Stimulated activated CD8-positive, alpha-beta memory T cell treated with anti-CD3 and anti-CD28 coated beads, Interleukin-15, amount 100 ng/mL, for 24 hours (primary cell): ENCODE data around the gene AGPAT1.
A peak's percentile ranks its signal among the peaks of the same experiment; 100 is the strongest.

Experiments
- DNase-seq: peaks from one replicate; pipeline ENCODE4 v3.0.0-alpha.2; 2020; ENCODE audit warnings: low read depth

The AGPAT1 gene

GRCh38 chr6:32168807-32169591 lies 6.9 kb downstream of the AGPAT1 start:
- no peak for DNase-seq

DNA sequence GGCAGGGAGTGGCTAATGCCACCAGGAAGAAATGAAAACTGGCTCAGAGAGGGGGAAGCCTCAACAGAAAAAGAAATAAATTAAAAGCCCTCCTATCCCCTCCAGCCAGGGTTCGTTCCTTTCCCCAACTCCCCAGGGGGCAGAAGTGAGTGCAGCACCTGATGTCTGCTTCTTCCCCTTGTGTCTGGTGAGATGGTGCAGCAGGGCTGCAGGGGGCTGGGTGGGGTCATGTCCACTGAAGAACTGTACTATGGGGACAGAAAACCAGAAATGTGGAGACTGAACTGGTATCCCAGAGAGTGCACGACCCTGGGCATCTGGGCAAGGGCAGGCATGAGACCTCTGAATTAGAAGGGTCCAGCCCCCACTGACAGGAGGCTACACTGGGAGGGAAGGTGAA lies 7.5 kb downstream of the AGPAT1 start:
- DNase-seq: no peak

- no peak for DNase-seq
Observed at GRCh38 chr6:32167761-32168262, 8.1 kb downstream of the AGPAT1 start.

- DNase-seq: no peak
Observed at GRCh38 chr6:32167154-32167760, 8.6 kb downstream of the AGPAT1 start.

DNA sequence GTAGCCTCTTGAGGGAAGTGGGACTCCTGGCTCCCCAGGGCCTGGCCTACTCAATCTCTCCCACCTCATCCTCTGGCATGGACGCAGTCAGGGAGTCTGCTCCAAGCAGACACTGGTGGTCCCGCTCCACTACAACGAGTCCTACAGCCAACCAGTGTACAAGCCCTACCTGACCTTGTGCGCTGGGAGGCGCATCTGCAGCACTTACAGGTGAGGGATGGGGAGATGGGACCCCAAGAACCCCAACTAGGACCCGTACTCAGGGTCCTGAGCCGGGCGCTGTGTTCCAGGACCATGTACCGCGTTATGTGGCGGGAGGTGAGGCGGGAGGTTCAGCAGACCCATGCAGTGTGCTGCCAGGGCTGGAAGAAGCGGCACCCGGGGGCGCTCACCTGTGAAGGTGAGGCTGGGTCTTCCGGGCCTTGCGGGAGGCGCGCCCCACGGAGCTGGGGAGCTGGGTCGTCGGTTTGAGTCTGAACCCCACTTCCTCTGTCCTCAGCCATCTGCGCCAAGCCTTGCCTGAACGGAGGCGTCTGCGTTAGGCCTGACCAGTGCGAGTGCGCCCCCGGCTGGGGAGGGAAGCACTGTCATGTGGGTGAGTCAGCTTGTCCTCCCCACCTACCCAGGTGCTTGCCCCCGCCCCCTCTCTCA lies 9.3 kb downstream of the AGPAT1 start:
- no peak for DNase-seq

- DNase-seq: no peak
Observed at GRCh38 chr6:32164295-32164694, 11.6 kb downstream of the AGPAT1 start, which contains the start of gene EGFL8. TSS of gene EGFL8 (plus strand) at chr6:32164595. CDS start at chr6:32166166, 1,571 bp downstream.

DNA sequence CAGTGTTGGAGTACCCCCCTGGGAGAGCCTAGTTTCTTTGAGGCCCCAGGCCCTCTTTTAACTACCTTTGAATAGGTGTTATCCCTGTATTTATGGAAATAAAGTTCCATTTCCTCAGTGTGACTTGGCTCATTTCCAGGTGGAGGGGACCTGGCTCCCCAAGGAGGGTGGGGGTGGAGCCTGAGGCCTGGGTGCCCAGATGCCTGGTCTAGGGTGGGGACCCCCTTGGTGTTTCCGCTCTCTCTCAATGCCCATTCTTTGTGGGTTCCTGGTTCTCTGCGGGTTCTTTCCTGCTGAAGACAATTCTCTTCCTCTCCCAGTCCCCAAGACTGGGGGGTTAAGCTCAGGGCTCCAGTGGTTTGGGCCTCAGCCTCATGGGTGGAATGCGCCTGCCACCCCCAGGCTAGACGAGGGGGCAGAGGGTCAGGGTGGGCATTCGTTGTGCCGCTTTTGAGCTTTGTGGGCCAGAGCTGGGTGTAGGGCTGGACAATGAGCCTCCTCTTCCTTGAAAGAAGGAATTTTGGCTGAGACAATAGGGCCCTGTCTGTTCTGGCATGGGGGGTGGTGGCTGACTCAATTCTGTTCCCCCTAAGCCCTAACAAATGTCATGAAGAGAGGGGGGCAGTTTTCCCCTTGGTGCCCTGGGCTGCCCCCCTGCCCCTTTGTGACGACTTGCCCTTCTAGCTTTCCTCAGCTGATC lies 12.2 kb downstream of the AGPAT1 start:
- no peak for DNase-seq

- DNase-seq: no peak
Observed at GRCh38 chr6:32158052-32158451, 17.8 kb downstream of the AGPAT1 start.

GRCh38 chr6:32156891-32157290 lies 19.0 kb downstream of the AGPAT1 start:
- DNase-seq: no peak

GRCh38 chr6:32154514-32155161 lies 21.2 kb downstream of the AGPAT1 start:
- peak; percentile 13 for DNase-seq

- peak; percentile 62 for DNase-seq
Observed at GRCh38 chr6:32153564-32154513, 22.0 kb downstream of the AGPAT1 start, which contains the start of gene PPT2. TSS of gene PPT2 (plus strand) at chr6:32154141. CDS start at chr6:32154595, 454 bp downstream.

DNA sequence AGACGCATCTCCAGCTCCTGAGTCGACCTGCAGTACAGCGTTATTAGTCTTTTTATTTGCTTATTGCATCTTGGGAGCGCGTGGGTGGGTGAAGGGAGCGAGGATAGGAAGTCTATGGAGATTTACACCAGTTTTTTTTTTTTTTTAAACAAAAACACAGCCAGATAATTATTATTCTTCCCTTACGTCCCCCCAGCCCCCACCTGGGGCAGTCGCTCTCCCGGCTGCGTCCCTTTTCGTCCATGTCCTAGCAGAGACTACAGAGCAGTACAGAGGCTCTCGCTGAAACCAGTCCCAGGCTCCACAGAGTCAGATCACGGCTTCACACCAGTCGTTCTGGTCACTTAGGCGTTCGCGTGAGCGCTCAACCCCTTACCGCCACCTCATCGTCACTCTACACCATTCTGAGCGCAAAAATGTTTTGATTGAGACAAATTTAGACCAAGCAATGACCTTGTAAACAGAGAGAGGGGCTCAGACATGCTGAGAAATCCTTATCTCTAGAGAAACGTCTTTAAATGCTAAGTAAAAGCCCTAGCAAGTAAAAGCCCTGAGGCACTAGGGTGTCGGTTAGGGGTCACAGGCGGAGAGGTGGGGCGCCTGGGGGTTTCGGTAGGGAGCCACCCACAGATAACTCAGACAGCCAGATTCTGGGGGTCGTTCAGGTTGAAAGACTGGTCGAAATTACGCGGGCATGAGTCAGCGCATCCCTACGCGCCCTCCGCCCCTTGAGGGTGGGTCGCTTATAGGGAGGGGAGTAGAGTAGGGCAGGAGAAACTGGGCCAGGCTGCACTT lies 22.9 kb downstream of the AGPAT1 start:
- no peak for DNase-seq

DNA sequence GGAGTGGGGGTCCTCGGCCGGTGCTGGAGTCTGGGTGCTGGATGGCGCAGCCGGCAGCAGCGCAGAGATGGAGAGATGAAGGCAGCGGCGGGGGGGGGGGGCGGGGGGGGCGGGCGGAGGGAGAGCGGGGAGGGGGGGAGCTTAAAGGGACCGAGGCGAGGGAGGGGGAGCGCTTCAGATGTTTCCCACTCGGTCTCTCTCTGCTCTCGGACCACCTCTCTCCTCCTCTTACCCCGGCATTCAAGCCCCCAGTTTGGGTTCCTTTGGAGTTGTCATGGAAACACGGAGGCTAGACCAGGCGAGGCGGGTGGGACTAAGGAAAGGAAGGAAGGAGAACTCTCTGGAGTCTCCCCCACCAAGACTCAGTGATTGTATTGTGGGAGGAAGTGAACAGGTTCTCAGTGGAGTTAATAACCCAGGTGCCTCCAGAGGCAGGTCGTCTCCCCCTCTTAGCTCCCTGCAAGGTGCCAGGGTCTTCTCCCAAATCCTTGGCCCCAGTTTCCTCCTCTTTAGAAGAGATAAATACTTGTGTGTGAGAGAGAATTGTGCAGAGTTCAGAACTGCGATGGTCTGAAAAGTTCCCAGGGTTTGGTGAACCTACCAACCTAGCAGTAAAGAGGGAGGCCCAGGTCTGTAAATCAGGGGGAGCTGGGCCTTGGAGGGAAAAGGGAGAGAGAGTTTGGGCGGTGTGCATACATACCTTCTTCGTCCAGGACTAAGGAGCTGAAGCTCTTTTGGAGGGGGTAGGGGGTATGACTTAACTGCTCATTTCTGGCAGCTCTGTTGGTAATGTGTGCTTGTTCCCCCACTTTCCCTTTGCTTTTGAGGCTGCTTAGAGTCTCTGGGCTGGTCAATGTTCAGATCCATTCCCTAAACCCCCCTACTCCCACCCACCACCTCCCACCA lies 23.8 kb downstream of the AGPAT1 start, which contains the start of gene PRRT1:
TSS of gene PRRT1 (minus strand) at position 77 of the 906 bp plus-strand sequence. CDS start 112 bp downstream, outside the sequence.
- DNase-seq: no peak

DNA sequence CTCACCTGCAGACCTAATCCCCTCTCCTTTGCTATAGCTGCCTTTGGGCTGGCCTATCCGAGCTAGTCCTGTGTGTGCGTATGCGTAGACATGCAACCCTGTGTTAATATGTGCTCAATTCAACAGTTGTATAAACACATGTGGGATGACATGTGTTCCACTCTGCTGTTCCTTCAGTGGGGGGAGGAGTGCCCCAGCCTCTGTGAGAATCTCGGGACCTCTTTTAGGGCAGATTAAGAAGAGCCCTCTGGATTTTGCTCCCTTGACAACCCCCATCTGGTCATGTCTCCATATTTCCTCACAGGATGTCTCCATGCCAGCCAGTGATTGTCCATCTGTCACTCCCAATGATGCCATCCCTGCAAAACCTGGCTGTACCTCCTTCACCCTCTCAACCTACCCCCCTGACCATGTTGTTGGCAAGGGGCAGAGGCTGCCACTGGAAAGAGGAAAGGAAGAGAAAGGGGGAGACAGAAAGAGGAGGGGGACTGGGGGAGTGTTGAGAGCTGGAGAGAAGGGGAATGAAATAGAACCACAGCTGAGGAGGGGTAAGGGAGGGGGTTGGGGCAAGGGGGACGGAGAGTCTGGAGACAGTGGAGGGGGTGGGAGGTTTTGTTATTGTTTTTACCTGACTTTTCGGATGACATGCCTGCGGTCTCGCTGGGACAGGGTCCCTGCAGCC lies 24.6 kb downstream of the AGPAT1 start:
- DNase-seq: no peak

DNA sequence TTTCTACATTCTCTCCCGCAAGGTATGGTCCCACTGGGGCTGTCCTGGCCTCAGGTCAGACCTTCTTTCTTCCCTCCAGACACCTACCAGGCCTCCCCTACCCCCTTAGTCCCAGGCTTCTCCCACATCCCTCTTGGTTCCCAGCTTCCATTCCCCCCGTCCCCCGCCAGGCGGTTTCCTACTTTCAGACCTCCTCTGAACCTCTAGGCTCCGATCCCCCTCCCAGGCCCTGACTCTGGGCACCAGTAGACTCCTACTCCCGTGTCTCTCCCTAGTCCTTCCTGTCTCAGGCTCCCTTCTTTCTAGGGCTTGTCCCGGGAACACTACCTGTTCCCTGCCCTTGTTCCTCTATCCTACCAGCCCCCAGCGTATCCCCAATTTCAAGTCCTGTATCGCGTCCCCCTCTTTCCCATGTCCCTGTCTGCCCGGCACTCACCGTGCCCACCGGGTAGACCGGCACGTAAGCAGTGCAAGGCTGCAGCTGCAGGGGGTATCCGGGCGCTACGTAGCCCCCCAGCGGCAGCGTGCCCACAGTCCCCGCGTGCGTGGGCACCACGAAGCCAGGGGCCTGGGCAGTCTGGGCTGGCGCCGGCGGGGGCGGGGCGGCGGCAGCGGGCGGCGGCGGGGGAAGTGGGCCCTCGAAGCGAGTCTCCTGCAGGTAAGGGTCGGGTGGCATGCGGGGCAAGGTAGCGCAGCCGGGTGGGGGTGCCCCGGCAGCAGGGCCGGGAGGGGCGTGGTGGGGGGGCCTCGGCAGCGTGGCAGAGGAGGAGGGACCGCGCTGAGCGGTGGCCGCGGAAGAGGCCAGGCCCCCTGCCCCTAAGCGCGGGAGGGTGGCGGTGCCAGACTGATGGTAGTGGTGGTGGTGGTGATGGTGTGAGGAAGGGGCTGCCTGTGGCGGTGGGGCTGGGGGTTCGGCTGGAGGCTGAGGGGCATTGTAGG lies 25.7 kb downstream of the AGPAT1 start:
- DNase-seq: no peak

DNA sequence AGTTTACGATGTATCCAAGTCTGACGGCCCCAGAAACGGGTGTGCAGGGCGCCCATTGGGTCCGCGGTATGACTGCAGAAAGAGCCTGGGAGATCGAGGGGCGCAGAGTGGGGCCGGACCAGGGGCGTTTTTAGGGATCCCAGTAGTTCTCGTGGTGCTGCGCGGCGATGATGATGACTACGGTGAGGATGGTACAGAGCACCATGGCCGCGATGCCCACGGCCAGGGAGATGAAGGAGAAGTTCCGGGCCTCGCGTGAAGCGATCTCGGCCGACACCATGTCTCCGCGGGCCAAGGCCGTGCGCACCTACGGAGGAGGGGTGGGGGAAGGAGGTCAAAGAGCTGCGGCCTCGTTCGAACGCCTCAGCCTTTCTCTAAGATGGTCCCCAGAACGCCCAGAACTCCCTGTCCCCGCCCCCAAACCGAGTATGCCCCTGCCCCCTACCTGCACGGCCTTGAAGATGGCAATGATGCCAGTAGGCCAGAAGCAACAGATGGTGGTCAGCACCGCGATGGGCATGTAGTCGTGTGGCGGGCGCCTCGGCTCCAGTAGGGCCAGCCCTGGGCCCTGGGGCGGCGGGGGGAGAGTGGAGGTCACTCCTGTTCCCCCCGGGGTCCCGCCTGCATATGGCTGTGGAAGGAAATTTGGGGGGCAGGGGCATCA lies 26.7 kb downstream of the AGPAT1 start:
- DNase-seq: no peak
